Mucosa of descending colon (tissue), 3 donors: Measurements from ENCODE around the gene MICAL3. TPM values are rescaled to one million over a fixed set of nuclear protein-coding genes. Genes with fewer than 3 reads are reported as not detected.
"Not testable (repeated sequence)": the region's sequence is repeated elsewhere in the genome, so short reads cannot be mapped to it uniquely, and the experiment has no call there.

ENCODE experiments used
- ATAC-seq: fragments of 200-7000 bp; cut with Tn5 transposase; one replicate; pipeline ENCODE4 v1.9.1; 2020; ENCODE audit warnings: mild to moderate bottlenecking, moderate library complexity
- DNase-seq, 3 donors: peaks; one replicate each; pipeline ENCODE4 v3.0.0-alpha.2; 2020
- H3K36me3 ChIP-seq: fragments of 200-600 bp; one replicate; pipeline ENCODE4 v1.8.0; 2021; ENCODE audit warnings: low read depth, mild to moderate bottlenecking
- H3K4me1 ChIP-seq: fragments of 200-600 bp; one replicate; pipeline ENCODE4 v1.8.0; 2021; ENCODE audit warnings: low read depth, mild to moderate bottlenecking
- H3K4me3 ChIP-seq: fragments of 200-600 bp; one replicate; pipeline ENCODE4 v1.8.0; 2021; ENCODE audit warnings: mild to moderate bottlenecking
- H3K9me3 ChIP-seq: fragments of 200-600 bp; one replicate; pipeline ENCODE4 v1.8.0; 2021; ENCODE audit warnings: mild to moderate bottlenecking
- intact Hi-C, 2 donors: fragments of 100-400 bp; cut with DNase I in 1 of 2; cut with micrococcal nuclease in 1 of 2; formaldehyde crosslinking; loops; one replicate each; pipeline versions ENCODE4 v1.11.0 to v1.11.1; 2022; cut with DNase I, micrococcal nuclease
- total RNA-seq, 3 donors: library from RNA; stranded (reverse); fragmentation: NEBNext Ultra II Directional in 2 of 3; extraction: Animal tissue kit (Norgen Biotek cat#: 25700) in 2 of 3; gene quantifications; one replicate each; pipeline versions ENCODE4 v1.2.1 to v1.2.4, GENCODE V29; 2021 to 2023
- TF ChIP-seq, protein P1 (sequence below): fragments of 200-600 bp; IDR thresholded peaks from one replicate; pipeline ENCODE4 v1.8.0; 2022; ENCODE audit warnings: antibody characterized with exemption, mild to moderate bottlenecking
- donor health status: DM: no; HTN: no; CAD: no; lungs with moderate emphysema.
- donor health status: DM: no; HTN: no; CAD: no.
- donor health status: DM: no; HTN: yes; CAD: no.

Gene MICAL3
- total RNA-seq, 3 donors from 2014 or later = 75.8 to 135 (median 129) TPM

DNA sequence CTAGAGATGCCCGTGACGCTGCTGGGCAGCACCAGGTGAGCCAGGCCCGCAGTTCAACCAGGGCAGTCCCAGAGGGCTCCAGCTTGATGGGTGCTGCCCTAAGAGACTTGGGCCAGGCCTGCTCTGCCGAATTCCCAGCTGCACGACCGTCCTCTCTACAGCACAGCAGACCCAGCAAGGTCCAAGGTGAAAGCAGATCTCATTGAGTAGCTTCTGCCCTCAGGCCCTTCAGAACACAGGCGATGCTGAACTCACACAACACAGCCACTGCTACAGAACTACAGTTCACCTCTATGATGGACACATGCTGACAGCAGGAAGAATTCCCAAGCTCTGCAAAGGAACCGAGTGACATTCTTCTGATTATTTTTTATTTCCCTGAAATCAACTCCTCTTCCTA, 81.6 kb downstream of the MICAL3 start:
- ATAC-seq = no peak
- DNase-seq = no peak
- Histone ChIP-seq H3K36me3 (no peaks in the 10 kb centered on the region), H3K4me3 (no peak overlapping the region), H3K4me1 (peaks cover 12% of the 10 kb centered on the region), H3K9me3 (no peaks in the 10 kb centered on the region)
- intact Hi-C loops = no loop called here
- TF ChIP-seq, protein P1, sequence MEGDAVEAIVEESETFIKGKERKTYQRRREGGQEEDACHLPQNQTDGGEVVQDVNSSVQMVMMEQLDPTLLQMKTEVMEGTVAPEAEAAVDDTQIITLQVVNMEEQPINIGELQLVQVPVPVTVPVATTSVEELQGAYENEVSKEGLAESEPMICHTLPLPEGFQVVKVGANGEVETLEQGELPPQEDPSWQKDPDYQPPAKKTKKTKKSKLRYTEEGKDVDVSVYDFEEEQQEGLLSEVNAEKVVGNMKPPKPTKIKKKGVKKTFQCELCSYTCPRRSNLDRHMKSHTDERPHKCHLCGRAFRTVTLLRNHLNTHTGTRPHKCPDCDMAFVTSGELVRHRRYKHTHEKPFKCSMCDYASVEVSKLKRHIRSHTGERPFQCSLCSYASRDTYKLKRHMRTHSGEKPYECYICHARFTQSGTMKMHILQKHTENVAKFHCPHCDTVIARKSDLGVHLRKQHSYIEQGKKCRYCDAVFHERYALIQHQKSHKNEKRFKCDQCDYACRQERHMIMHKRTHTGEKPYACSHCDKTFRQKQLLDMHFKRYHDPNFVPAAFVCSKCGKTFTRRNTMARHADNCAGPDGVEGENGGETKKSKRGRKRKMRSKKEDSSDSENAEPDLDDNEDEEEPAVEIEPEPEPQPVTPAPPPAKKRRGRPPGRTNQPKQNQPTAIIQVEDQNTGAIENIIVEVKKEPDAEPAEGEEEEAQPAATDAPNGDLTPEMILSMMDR = no peak

DNA sequence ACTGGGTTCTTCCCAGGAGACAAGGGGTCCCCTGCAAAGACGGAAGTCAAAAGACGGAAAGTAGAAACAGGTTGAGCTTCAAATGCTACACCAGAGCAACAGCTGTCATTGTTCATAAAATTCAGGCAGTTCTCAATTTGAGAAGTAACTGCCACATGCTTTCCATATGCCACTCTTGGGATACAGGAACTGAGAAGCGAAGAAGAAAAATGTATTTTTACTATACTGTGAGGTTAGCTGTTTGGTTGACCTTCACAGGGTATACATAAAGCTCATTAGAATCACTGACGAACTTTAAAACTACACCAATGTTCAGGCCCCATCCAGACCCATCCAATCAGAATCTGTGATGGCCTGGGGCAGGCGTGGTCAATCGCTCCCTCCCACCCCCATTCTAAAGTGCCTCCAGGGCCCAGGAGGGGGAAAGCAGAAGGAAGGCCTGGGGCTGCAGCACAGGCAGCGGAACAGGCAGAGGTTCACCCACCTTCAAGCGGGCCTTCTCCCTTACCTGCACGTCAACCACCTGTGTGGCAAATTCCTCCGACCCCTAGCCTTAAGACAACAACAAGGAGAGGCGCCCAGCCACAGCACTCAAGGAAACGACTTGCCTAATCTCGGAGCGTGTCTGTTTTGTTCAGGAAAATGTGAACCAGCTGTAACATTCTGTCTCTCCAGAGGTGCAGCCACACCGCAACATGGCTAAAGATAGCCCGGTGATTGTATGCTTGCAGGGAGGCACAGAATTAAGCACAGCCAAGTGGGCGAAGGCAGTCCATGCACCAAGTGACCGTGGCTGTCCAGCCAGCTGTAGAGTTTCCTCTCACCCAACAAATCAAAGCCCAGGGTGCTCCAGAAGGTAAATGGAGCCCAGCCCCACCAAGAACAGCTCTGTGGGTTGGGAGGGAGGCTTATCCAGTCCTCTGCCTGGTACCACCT, 82.6 kb downstream of the MICAL3 start:
- TF ChIP-seq, protein P1 = no peak
- H3K4me3 ChIP-seq = no peak overlapping the region
- no peak for DNase-seq
- ATAC-seq = no peak
- no peaks in the 10 kb centered on the region for H3K9me3 ChIP-seq
- H3K36me3 ChIP-seq = no peaks in the 10 kb centered on the region
- H3K4me1 ChIP-seq = peaks cover 12% of the 10 kb centered on the region
- intact Hi-C loops = no loop called here

DNA sequence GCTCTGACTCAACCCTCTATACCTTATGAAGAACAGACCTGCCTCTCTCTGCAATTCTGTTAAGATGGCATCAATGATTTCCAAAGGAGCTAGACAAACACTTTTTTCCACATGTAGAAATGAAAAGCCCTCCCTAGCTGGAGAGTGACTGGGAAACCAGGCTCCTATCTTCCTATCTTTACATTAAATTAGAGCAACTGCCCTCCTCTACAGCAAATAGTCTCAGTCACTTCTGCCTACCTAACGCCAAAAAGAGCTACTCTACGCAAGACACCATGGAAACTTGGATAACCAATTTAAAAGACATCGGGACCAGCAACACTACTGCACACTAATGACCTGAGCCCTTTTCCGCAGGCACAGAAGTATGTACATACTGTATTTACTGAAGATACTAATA, 84.8 kb downstream of the MICAL3 start:
- H3K36me3 ChIP-seq = no peaks in the 10 kb centered on the region
- no peak overlapping the region for H3K4me3 ChIP-seq
- TF ChIP-seq, protein P1 = no peak
- H3K9me3 ChIP-seq = no peaks in the 10 kb centered on the region
- ATAC-seq (no peak), DNase-seq (no peak)
- intact Hi-C loops = no loop called here
- peaks cover 8% of the 10 kb centered on the region for H3K4me1 ChIP-seq

- Histone ChIP-seq H3K36me3 (no peaks in the 10 kb centered on the region), H3K4me3 (no peak overlapping the region), H3K4me1 (peaks cover 3% of the 10 kb centered on the region), H3K9me3 (no peaks in the 10 kb centered on the region)
- TF ChIP-seq, protein P1 = no peak
- intact Hi-C loops = no loop called here
- no peak for ATAC-seq
- no peak for DNase-seq
Measured at GRCh38 chr22:17939011-17939410, 85.3 kb downstream of the MICAL3 start.

GRCh38 chr22:17938484-17938924, 85.9 kb downstream of the MICAL3 start:
- H3K9me3 ChIP-seq = no peaks in the 10 kb centered on the region
- H3K4me1 ChIP-seq = no peaks in the 10 kb centered on the region
- no peaks in the 10 kb centered on the region for H3K36me3 ChIP-seq
- DNase-seq (no peak), ATAC-seq (no peak)
- intact Hi-C loops = no loop called here
- TF ChIP-seq, protein P1 = no peak
- H3K4me3 ChIP-seq = no peak overlapping the region

GRCh38 chr22:17932457-17932856, 91.9 kb downstream of the MICAL3 start:
- DNase-seq, ATAC-seq, intact Hi-C loops, H3K36me3 ChIP-seq, H3K9me3 ChIP-seq, H3K4me1 ChIP-seq, H3K4me3 ChIP-seq: not testable (repeated sequence)
